ENCODE data around the gene SCN1A.

Gene SCN1A

GRCh38 chr2:166081852-166082251, 46.0 kb downstream of the SCN1A start:
- H3K27me3 ChIP-seq (ENCODE audit: insufficient read depth, low read length, poor library complexity): peaks cover 3% of the 10 kb centered on the region
- H3K4me1 ChIP-seq (ENCODE audit: insufficient read depth, low read length): no peaks in the 10 kb centered on the region
- no peak overlapping the region for H3K4me3 ChIP-seq (ENCODE audit: low read depth in 1 of 2, low read length in 2 of 2)
- no peak overlapping the region for H3K4me2 ChIP-seq (ENCODE audit: insufficient read depth, low read length)
- H4K20me1 ChIP-seq (ENCODE audit: insufficient read depth, low read length): no peaks in the 10 kb centered on the region
- H3K9ac ChIP-seq (ENCODE audit: low read depth, low read length): no peak overlapping the region
- no peak for TF ChIP-seq CTCF (IDR thresholded peaks at IDR 0.05; ENCODE audit: borderline replicate concordance, extremely low read depth, low read length, poor library complexity, severe bottlenecking)
- TF ChIP-seq EZH2 (IDR thresholded peaks at IDR 0.05; ENCODE audit: borderline replicate concordance, low read depth, low read length, severe bottlenecking): no peak
- H3K36me3 ChIP-seq (ENCODE audit: insufficient read depth, low read length): no peaks in the 10 kb centered on the region
- ATAC-seq (ENCODE audit: insufficient read depth, low read depth) (no peak), DNase-seq (no peak)
- no peak overlapping the region for H3K27ac ChIP-seq (ENCODE audit: low read length)
- no peaks in the 10 kb centered on the region for H3K9me3 ChIP-seq (ENCODE audit: insufficient read depth, low read length, severe bottlenecking)
- no peak overlapping the region for H2AFZ ChIP-seq (ENCODE audit: low read depth, low read length)
- H3K79me2 ChIP-seq (ENCODE audit: insufficient read depth, low read length): no peaks in the 10 kb centered on the region

- no peak for ATAC-seq (ENCODE audit: insufficient read depth, low read depth)
- no peak for DNase-seq
- TF ChIP-seq CTCF (IDR thresholded peaks at IDR 0.05; ENCODE audit: borderline replicate concordance, extremely low read depth, low read length, poor library complexity, severe bottlenecking): no peak
- Histone ChIP-seq H2AFZ (ENCODE audit: low read depth, low read length) (no peak overlapping the region), H3K27ac (ENCODE audit: low read length) (no peak overlapping the region), H4K20me1 (ENCODE audit: insufficient read depth, low read length) (no peaks in the 10 kb centered on the region), H3K9me3 (ENCODE audit: insufficient read depth, low read length, severe bottlenecking) (no peaks in the 10 kb centered on the region), H3K27me3 (ENCODE audit: insufficient read depth, low read length, poor library complexity) (peaks cover 2% of the 10 kb centered on the region), H3K4me3 (ENCODE audit: low read depth in 1 of 2, low read length in 2 of 2) (no peak overlapping the region), H3K9ac (ENCODE audit: low read depth, low read length) (no peak overlapping the region), H3K4me1 (ENCODE audit: insufficient read depth, low read length) (no peaks in the 10 kb centered on the region), H3K36me3 (ENCODE audit: insufficient read depth, low read length) (no peaks in the 10 kb centered on the region), H3K79me2 (ENCODE audit: insufficient read depth, low read length) (no peaks in the 10 kb centered on the region), H3K4me2 (ENCODE audit: insufficient read depth, low read length) (no peak overlapping the region)
Observed at GRCh38 chr2:166081131-166081632, 46.6 kb downstream of the SCN1A start.

- Histone ChIP-seq H3K36me3 (ENCODE audit: insufficient read depth, low read length) (no peaks in the 10 kb centered on the region), H3K27me3 (ENCODE audit: insufficient read depth, low read length, poor library complexity) (no peaks in the 10 kb centered on the region), H3K27ac (ENCODE audit: low read length) (no peak overlapping the region), H3K9me3 (ENCODE audit: insufficient read depth, low read length, severe bottlenecking) (no peaks in the 10 kb centered on the region), H3K9ac (ENCODE audit: low read depth, low read length) (no peak overlapping the region), H4K20me1 (ENCODE audit: insufficient read depth, low read length) (no peaks in the 10 kb centered on the region), H2AFZ (ENCODE audit: low read depth, low read length) (no peak overlapping the region), H3K4me1 (ENCODE audit: insufficient read depth, low read length) (no peaks in the 10 kb centered on the region), H3K4me2 (ENCODE audit: insufficient read depth, low read length) (no peak overlapping the region), H3K4me3 (ENCODE audit: low read depth in 1 of 2, low read length in 2 of 2) (no peak overlapping the region), H3K79me2 (ENCODE audit: insufficient read depth, low read length) (no peaks in the 10 kb centered on the region)
- ATAC-seq (ENCODE audit: insufficient read depth, low read depth) (no peak), DNase-seq (no peak)
- no peak for TF ChIP-seq EZH2 (IDR thresholded peaks at IDR 0.05; ENCODE audit: borderline replicate concordance, low read depth, low read length, severe bottlenecking)
- TF ChIP-seq CTCF (IDR thresholded peaks at IDR 0.05; ENCODE audit: borderline replicate concordance, extremely low read depth, low read length, poor library complexity, severe bottlenecking): no peak
Observed at GRCh38 chr2:166074430-166074829, 53.4 kb downstream of the SCN1A start.

- no peak for TF ChIP-seq EZH2 (IDR thresholded peaks at IDR 0.05; ENCODE audit: borderline replicate concordance, low read depth, low read length, severe bottlenecking)
- TF ChIP-seq CTCF (IDR thresholded peaks at IDR 0.05; ENCODE audit: borderline replicate concordance, extremely low read depth, low read length, poor library complexity, severe bottlenecking): no peak
- H3K9ac ChIP-seq (ENCODE audit: low read depth, low read length): no peak overlapping the region
- no peak overlapping the region for H3K4me2 ChIP-seq (ENCODE audit: insufficient read depth, low read length)
- H4K20me1 ChIP-seq (ENCODE audit: insufficient read depth, low read length): no peaks in the 10 kb centered on the region
- H3K27me3 ChIP-seq (ENCODE audit: insufficient read depth, low read length, poor library complexity): peaks cover 3% of the 10 kb centered on the region
- no peaks in the 10 kb centered on the region for H3K4me1 ChIP-seq (ENCODE audit: insufficient read depth, low read length)
- no peaks in the 10 kb centered on the region for H3K9me3 ChIP-seq (ENCODE audit: insufficient read depth, low read length, severe bottlenecking)
- no peak overlapping the region for H2AFZ ChIP-seq (ENCODE audit: low read depth, low read length)
- no peak overlapping the region for H3K27ac ChIP-seq (ENCODE audit: low read length)
- ATAC-seq (ENCODE audit: insufficient read depth, low read depth): no peak
- no peak overlapping the region for H3K4me3 ChIP-seq (ENCODE audit: low read depth in 1 of 2, low read length in 2 of 2)
- H3K79me2 ChIP-seq (ENCODE audit: insufficient read depth, low read length): no peaks in the 10 kb centered on the region
- no peaks in the 10 kb centered on the region for H3K36me3 ChIP-seq (ENCODE audit: insufficient read depth, low read length)
- no peak for DNase-seq
Observed at GRCh38 chr2:166074011-166074410, 53.8 kb downstream of the SCN1A start.
